OCI-LY1 (cell line): ENCODE results near the gene MAP1A.

ENCODE experiments used
- CTCF ChIP-seq: fragments of 200-600 bp; sonication (generic), shearing (Covaris generic); IDR thresholded peaks from 2 replicates; pipeline ENCODE4 v1.5.1; 2017; ENCODE audit warnings: mild to moderate bottlenecking, antibody characterized with exemption, low read length, moderate library complexity, mixed read lengths
- EZH2 ChIP-seq: fragments of 200-600 bp; sonication (generic), shearing (Covaris generic); IDR thresholded peaks from 2 replicates; pipeline ENCODE4 v1.8.0; 2017; ENCODE audit warnings: borderline replicate concordance, mixed run types, mild to moderate bottlenecking, antibody characterized with exemption, low read length, moderate library complexity, mixed read lengths

- TF ChIP-seq CTCF (no peak), EZH2 (no peak)
Measured at GRCh38 chr15:43515741-43516140, 1.7 kb upstream of the MAP1A start.
